Fibroblast of lung (primary cell): ENCODE measurements around the gene PEBP1. TPM values are rescaled to one million over a fixed set of nuclear protein-coding genes. Genes with fewer than 3 reads are reported as not detected.

ENCODE experiments used
- DNase-seq, 2 donors: peaks; one replicate each; pipeline versions ENCODE4 v3.0.0 to v3.0.0-alpha.2; 2010; ENCODE audit warnings: low read depth in 2 of 2
- H2AFZ ChIP-seq: 2 replicates; pipeline ENCODE4 v1.5.1; 2012; ENCODE audit warnings: low read length, control low read depth, inconsistent platforms
- H3K27ac ChIP-seq: 2 replicates; pipeline ENCODE4 v1.5.1; 2011; ENCODE audit warnings: low read length, control low read depth; ENCODE audit not compliant: insufficient read depth
- H3K27me3 ChIP-seq: 2 replicates; pipeline ENCODE4 v1.5.1; 2011; ENCODE audit warnings: mild to moderate bottlenecking, low read length; ENCODE audit not compliant: control insufficient read depth, insufficient read depth
- H3K36me3 ChIP-seq: 2 replicates; pipeline ENCODE4 v1.5.1; 2011; ENCODE audit warnings: low read length; ENCODE audit not compliant: control insufficient read depth, insufficient read depth
- H3K4me1 ChIP-seq: 2 replicates; pipeline ENCODE4 v1.5.1; 2011; ENCODE audit warnings: low read length; ENCODE audit not compliant: control insufficient read depth, insufficient read depth; ENCODE audit errors: extremely low read depth
- H3K4me2 ChIP-seq: 2 replicates; pipeline ENCODE4 v1.5.1; 2011; ENCODE audit warnings: low read length, control low read depth; ENCODE audit not compliant: insufficient read depth; ENCODE audit errors: extremely low read depth
- H3K4me3 ChIP-seq, 4 experiments: fragments of 200-600 bp in 1 of 4; sonication (generic) in 1 of 4; replicated peaks in 1 of 4; 2 replicates each; pipeline ENCODE4 v1.5.1; 2011 to 2016; ENCODE audit warnings: low read length in 4 of 4, low read depth in 3 of 4, mild to moderate bottlenecking in 3 of 4, control low read depth in 2 of 4, inconsistent platforms in 1 of 4, mixed read lengths in 1 of 4; ENCODE audit not compliant: insufficient read depth in 1 of 4; ENCODE audit errors: control extremely low read depth in 1 of 4
- H3K79me2 ChIP-seq: 2 replicates; pipeline ENCODE4 v1.5.1; 2012; ENCODE audit warnings: mild to moderate bottlenecking, low read length, inconsistent platforms; ENCODE audit not compliant: control insufficient read depth, insufficient read depth
- H3K9ac ChIP-seq: 2 replicates; pipeline ENCODE4 v1.5.1; 2011; ENCODE audit warnings: mild to moderate bottlenecking, low read length, control low read depth; ENCODE audit not compliant: insufficient read depth
- H3K9me3 ChIP-seq: 2 replicates; pipeline ENCODE4 v1.5.1; 2012; ENCODE audit warnings: low read depth, low read length; ENCODE audit not compliant: control insufficient read depth, insufficient read depth
- H4K20me1 ChIP-seq: 2 replicates; pipeline ENCODE4 v1.5.1; 2011; ENCODE audit warnings: low read length; ENCODE audit not compliant: control insufficient read depth, insufficient read depth; ENCODE audit errors: extremely low read depth
- CTCF ChIP-seq, 2 donors: IDR thresholded peaks in 1 of 2; conservative IDR thresholded peaks in 1 of 2; 1 replicate in 1 of 2; 2 replicates in 1 of 2; pipeline ENCODE4 v1.5.1; 2011 to 2012; ENCODE audit warnings: low read length in 2 of 2, control low read depth in 1 of 2, inconsistent platforms in 1 of 2, low read depth in 1 of 2, mild to moderate bottlenecking in 1 of 2
- EZH2 ChIP-seq: IDR thresholded peaks from 2 replicates; pipeline ENCODE4 v1.5.1; 2012; ENCODE audit warnings: low read length, control low read depth, mild to moderate bottlenecking; ENCODE audit errors: missing control alignments
- polyA plus RNA-seq, 2 donors: library from polyadenylated mRNA; depleted of rRNA in 1 of 2; stranded (reverse) in 1 of 2; unstranded in 1 of 2; fragments of >200 nt; gene quantifications; 2 replicates each; pipeline ENCODE4 v1.2.1, GENCODE V29; 2011 to 2012; ENCODE audit warnings: missing spikeins in 1 of 2
- total RNA-seq: library from RNA; depleted of rRNA; stranded (reverse); fragments of >200 nt; gene quantifications from 2 replicates; pipeline ENCODE4 v1.2.1, GENCODE V29; 2014

The PEBP1 gene
- total and polyA plus RNA-seq, 2 donors (not counting 1 experiment from before 2014, with no cell fraction given): 193 to 290 TPM

- no peaks in the 10 kb centered on the region for H3K36me3 ChIP-seq
- no peak for DNase-seq
- H3K9ac ChIP-seq: no peak overlapping the region
- no peaks in the 10 kb centered on the region for H4K20me1 ChIP-seq
- H3K4me3 ChIP-seq: no peak overlapping the region
- H3K4me1 ChIP-seq: no peaks in the 10 kb centered on the region
- H2AFZ ChIP-seq: no peak overlapping the region
- H3K9me3 ChIP-seq: no peaks in the 10 kb centered on the region
- no peak overlapping the region for H3K4me2 ChIP-seq
- no peaks in the 10 kb centered on the region for H3K27me3 ChIP-seq
- H3K79me2 ChIP-seq: no peaks in the 10 kb centered on the region
- TF ChIP-seq CTCF (conservative IDR thresholded peaks at IDR 0.05 in 1 of 2, IDR thresholded peaks at IDR 0.05 in 1 of 2; ENCODE audit: low read depth in 1 of 2, low read length in 2 of 2) (no peak), EZH2 (no peak)
- no peak overlapping the region for H3K27ac ChIP-seq
Measured at GRCh38 chr12:118098401-118098800, 37.5 kb upstream of the PEBP1 start.

- Histone ChIP-seq H3K27ac (no peak overlapping the region), H3K79me2 (no peaks in the 10 kb centered on the region), H3K9ac (no peak overlapping the region), H3K4me1 (no peaks in the 10 kb centered on the region), H4K20me1 (no peaks in the 10 kb centered on the region), H3K4me2 (no peak overlapping the region), H2AFZ (no peak overlapping the region), H3K36me3 (no peaks in the 10 kb centered on the region), H3K9me3 (no peaks in the 10 kb centered on the region), H3K4me3 (no peak overlapping the region), H3K27me3 (no peaks in the 10 kb centered on the region)
- no peak for DNase-seq
- no peak for TF ChIP-seq EZH2
- no peak for TF ChIP-seq CTCF (conservative IDR thresholded peaks at IDR 0.05 in 1 of 2, IDR thresholded peaks at IDR 0.05 in 1 of 2; ENCODE audit: low read depth in 1 of 2, low read length in 2 of 2)
Measured at GRCh38 chr12:118098911-118099671, 36.8 kb upstream of the PEBP1 start.

- no peaks in the 10 kb centered on the region for H3K79me2 ChIP-seq
- no peak overlapping the region for H3K4me3 ChIP-seq
- no peak overlapping the region for H3K9ac ChIP-seq
- H3K27ac ChIP-seq: no peak overlapping the region
- no peaks in the 10 kb centered on the region for H4K20me1 ChIP-seq
- H3K4me2 ChIP-seq: no peak overlapping the region
- no peak for DNase-seq
- peaks cover 2% of the 10 kb centered on the region for H3K4me1 ChIP-seq
- H2AFZ ChIP-seq: no peak overlapping the region
- no peaks in the 10 kb centered on the region for H3K9me3 ChIP-seq
- TF ChIP-seq CTCF (conservative IDR thresholded peaks at IDR 0.05 in 1 of 2, IDR thresholded peaks at IDR 0.05 in 1 of 2; ENCODE audit: low read depth in 1 of 2, low read length in 2 of 2): no peak
- TF ChIP-seq EZH2: no peak
- no peaks in the 10 kb centered on the region for H3K36me3 ChIP-seq
- no peaks in the 10 kb centered on the region for H3K27me3 ChIP-seq
Measured at GRCh38 chr12:118101051-118101450, 34.9 kb upstream of the PEBP1 start.
